SK-N-SH treated with all-trans-retinoic acid at 6 μM for 48 hours (cell line): ENCODE measurements around the gene SLC6A6.

Experiments used
- CSDC2 ChIP-seq: fragments of 250-450 bp; sonication (Bioruptor Pico); IDR thresholded peaks from 2 replicates; pipeline ENCODE4 v1.5.0; 2020; ENCODE audit warnings: mild to moderate bottlenecking, moderate library complexity
- ISL1 ChIP-seq: fragments of 250-450 bp; sonication (Bioruptor Pico); IDR thresholded peaks from 2 replicates; pipeline ENCODE4 v2.1.2; 2022; ENCODE audit warnings: mild to moderate bottlenecking, moderate library complexity
- OSR1 ChIP-seq: fragments of 250-450 bp; sonication (Bioruptor Pico); IDR thresholded peaks from 2 replicates; pipeline ENCODE4 v1.8.0; 2022; ENCODE audit warnings: moderate library complexity, mild to moderate bottlenecking, inconsistent platforms
- PPARA ChIP-seq: fragments of 250-450 bp; sonication (Bioruptor Pico); IDR thresholded peaks from 2 replicates; pipeline ENCODE4 v1.5.0; 2020; ENCODE audit warnings: mild to moderate bottlenecking, borderline replicate concordance
- RARB ChIP-seq: fragments of 250-450 bp; sonication (Bioruptor Pico); IDR thresholded peaks from 2 replicates; pipeline ENCODE4 v1.8.0; 2021; ENCODE audit warnings: mild to moderate bottlenecking, moderate library complexity
- TOX ChIP-seq: fragments of 250-450 bp; sonication (Bioruptor Pico); IDR thresholded peaks from 2 replicates; pipeline ENCODE4 v1.8.0; 2021; ENCODE audit warnings: mild to moderate bottlenecking, moderate library complexity, borderline replicate concordance
- ZFP3 ChIP-seq: fragments of 250-450 bp; sonication (Bioruptor Pico); IDR thresholded peaks from 2 replicates; pipeline ENCODE4 v1.5.0; 2020; ENCODE audit warnings: mild to moderate bottlenecking, moderate library complexity
- ZNF565 ChIP-seq: fragments of 450-650 bp; formaldehyde crosslinking; conservative IDR thresholded peaks from 2 replicates; pipeline ENCODE4 v1.5.0; 2020; ENCODE audit warnings: low read depth, mild to moderate bottlenecking, moderate library complexity
- ZNF70 ChIP-seq: fragments of 450-650 bp; formaldehyde crosslinking; IDR thresholded peaks from 2 replicates; pipeline ENCODE4 v1.5.0; 2020; ENCODE audit warnings: mild to moderate bottlenecking, moderate library complexity
- TF ChIP-seq, protein P1 (sequence below): fragments of 250-450 bp; sonication (Bioruptor Pico); IDR thresholded peaks from 2 replicates; pipeline ENCODE4 v1.5.0; 2020; ENCODE audit warnings: mild to moderate bottlenecking, moderate library complexity

DNA sequence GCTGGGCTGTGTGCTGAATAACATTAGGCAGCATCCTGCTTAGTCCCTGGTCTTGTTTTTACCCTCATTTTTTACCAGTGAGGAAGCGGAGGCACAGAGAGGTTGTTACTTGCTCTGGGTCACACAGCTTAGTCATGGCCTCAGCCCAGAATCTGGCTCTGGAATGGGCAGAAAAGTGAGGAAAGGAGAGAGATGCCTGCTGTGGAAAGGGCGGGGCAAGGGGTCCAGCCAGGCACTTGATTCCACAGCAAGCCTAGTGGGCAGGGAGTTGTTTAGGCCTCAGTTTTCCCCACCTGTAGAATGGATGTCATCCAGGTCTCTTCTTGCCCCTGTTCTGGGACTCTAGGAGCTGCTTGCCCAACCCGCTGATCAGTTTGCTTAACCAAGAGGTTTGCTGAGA is 35.9 kb downstream of the SLC6A6 start:
- no peak for TF ChIP-seq TOX (CRISPR knock-in tag)
- no peak for TF ChIP-seq ZNF70
- no peak for TF ChIP-seq ZFP3
- TF ChIP-seq, protein P1, sequence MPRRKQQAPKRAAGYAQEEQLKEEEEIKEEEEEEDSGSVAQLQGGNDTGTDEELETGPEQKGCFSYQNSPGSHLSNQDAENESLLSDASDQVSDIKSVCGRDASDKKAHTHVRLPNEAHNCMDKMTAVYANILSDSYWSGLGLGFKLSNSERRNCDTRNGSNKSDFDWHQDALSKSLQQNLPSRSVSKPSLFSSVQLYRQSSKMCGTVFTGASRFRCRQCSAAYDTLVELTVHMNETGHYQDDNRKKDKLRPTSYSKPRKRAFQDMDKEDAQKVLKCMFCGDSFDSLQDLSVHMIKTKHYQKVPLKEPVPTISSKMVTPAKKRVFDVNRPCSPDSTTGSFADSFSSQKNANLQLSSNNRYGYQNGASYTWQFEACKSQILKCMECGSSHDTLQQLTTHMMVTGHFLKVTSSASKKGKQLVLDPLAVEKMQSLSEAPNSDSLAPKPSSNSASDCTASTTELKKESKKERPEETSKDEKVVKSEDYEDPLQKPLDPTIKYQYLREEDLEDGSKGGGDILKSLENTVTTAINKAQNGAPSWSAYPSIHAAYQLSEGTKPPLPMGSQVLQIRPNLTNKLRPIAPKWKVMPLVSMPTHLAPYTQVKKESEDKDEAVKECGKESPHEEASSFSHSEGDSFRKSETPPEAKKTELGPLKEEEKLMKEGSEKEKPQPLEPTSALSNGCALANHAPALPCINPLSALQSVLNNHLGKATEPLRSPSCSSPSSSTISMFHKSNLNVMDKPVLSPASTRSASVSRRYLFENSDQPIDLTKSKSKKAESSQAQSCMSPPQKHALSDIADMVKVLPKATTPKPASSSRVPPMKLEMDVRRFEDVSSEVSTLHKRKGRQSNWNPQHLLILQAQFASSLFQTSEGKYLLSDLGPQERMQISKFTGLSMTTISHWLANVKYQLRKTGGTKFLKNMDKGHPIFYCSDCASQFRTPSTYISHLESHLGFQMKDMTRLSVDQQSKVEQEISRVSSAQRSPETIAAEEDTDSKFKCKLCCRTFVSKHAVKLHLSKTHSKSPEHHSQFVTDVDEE (CRISPR knock-in tag), result no peak
- no peak for TF ChIP-seq RARB (CRISPR knock-in tag)
- no peak for TF ChIP-seq OSR1
- no peak for TF ChIP-seq PPARA (CRISPR knock-in tag)
- no peak for TF ChIP-seq ISL1 (CRISPR knock-in tag)
- no peak for TF ChIP-seq CSDC2 (CRISPR knock-in tag)
- TF ChIP-seq ZNF565 (CRISPR knock-in tag), result no peak
